Stimulated activated CD8-positive, alpha-beta memory T cell treated with anti-CD3 and anti-CD28 coated beads, Interleukin-2, amount 100 ng/mL, for 48 hours (primary cell): Measurements from ENCODE around the gene FGGY.
"Not testable (repeated sequence)": the region's sequence is repeated elsewhere in the genome, so short reads cannot be mapped to it uniquely, and the experiment has no call there.

Source experiments
- DNase-seq, 2 donors: peaks; one replicate each; pipeline ENCODE4 v3.0.0-alpha.2; 2020; ENCODE audit warnings: low read depth in 2 of 2

FGGY gene

DNA sequence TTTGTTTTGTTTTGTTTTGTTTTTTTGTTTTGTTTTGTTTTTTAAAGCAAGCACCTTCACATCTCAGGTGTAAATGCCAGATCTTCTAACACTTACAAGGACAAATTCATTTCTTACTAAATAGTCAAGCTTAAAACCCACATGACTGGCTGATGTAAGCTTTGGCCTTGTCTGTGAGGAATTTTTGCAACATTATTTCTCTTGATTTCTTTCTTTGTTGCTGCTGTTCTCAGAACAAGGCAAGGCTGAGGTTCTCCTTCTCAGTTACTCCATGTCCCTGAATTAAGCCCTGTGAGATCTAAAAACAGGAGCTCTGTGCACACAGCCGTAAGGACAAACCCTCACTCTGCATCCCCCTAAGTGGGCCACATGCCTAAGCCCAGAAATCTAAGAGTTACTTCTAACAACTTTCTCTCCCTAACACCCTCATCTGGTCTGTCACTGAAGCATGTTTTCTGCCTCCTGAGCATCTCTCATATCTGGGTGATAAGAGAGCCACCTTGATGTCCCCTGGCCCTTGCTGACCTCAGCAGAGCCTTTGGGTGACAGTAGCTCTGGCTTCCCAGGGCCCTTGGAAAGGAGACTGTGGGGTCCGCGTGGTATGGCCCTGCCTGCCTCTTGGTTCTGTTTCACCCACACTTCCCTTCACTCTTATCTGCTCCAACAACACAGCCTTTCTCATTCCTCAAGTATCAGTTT lies 436.7 kb downstream of the FGGY start:
- DNase-seq, result no peak

DNA sequence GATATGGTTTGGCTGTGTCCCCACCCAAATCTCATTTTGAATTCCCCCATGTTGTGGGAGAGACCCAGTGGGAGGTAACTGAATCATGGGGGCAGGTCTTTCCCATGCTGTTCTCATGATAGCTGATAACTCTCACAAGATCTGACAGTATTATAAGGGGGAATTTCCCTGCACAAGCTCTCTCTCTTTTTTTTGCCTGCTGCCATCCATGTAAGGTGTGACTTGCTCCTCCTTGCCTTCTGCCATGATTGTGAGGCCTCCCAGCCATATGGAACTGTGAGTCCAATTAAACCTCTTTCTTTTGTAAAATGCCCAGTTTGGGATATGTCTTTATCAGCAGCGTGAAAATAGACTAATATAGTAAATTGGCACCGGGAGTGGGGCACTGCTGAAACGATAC lies 439.0 kb downstream of the FGGY start:
- DNase-seq, result not testable (repeated sequence)

DNA sequence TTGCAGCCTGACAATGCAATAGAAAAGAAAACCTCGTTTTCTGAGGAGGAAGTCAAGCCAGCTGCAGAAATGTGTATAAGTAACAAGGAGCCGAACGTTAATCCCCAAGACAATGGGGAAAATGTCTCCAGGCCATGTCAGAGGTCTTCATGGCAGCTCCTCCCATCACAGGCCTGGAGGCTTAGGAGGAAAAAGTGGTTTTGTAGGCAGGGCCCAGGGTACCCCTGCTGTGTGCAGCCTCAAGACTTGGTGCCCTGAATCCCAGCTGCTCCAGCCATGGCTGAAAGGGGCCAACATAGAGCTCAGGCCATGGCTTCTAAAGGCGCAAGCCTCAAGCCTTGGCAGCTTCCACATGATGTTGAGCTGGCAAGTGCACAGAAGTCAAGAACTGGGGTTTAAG lies 439.9 kb downstream of the FGGY start:
- DNase-seq, result no peak

DNA sequence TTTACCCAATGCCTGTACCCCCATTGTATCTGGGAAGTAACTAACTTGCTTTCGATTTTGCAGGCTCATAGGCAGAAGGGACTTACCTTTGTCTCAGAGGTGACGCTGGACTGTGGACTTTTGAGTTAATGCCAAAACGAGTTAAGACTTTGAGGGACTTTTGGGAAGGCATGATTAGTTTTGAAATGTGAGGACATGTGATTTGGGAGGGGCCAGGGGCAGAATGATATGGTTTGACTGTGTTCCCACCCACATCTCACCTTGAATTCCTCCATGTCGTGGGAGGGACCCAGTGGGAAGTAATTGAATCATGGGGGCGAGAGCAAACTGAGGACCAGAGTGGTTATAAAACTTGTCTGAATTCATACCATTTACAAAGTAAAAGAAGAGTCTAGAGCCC lies 440.7 kb downstream of the FGGY start:
- no peak for DNase-seq

DNA sequence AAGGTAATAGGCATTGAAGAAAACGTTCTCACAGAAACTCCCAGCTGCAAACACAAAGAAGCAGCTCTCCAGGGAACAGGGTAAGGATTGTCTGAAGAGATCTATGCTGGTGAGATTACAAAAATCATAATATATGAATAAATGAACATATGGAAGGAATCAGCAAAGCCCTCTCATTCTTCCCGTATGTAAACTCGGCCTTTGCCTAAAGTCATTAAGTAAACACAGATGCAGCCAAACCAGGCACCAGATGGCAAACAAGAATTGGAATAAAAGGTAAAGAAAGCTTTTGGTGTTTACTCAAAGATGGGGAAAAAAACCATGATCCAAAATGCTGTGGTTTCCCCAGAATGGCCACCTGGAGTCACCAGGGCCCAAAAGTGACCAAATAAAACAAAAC lies 441.3 kb downstream of the FGGY start:
- no peak for DNase-seq

DNA sequence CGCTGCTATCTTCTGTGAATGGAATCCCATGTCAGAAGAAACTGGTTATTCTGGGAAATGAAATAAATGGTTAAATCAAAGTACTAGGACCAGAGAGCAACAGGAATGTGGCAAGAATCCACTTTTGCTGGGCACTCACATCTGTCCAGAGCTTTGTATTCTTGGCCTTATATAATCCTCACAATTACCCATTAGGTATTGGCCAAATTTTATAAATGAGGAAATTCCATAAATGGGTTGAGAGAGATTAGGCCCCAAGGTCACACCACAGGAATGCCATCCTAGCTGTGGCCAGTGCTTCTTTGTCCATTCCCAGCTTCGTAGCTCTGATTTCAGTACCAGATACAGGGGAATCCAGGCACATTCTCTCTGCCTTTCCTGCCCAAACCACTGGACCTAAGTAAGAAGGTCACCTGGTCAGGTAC lies 441.7 kb downstream of the FGGY start:
- DNase-seq, result no peak

DNA sequence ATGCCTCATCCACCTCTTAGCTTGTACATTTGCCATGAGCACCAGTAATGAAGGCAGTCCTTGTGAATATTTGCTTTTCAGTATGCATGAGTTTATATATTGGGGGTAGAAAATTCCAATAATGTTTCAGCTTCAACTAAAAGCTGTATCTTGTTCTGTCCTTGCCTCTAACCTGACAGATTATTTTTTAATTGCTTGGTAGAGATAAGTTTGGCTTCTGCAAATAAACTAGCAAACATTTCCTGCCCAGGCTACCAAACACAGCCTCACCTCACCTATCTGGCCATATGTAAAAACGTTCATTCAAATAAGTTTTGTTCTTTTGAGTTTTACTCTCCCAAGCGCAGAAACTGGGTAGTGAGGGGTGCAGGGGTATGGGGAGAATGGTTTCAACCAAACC lies 442.2 kb downstream of the FGGY start:
- DNase-seq, result no peak

DNA sequence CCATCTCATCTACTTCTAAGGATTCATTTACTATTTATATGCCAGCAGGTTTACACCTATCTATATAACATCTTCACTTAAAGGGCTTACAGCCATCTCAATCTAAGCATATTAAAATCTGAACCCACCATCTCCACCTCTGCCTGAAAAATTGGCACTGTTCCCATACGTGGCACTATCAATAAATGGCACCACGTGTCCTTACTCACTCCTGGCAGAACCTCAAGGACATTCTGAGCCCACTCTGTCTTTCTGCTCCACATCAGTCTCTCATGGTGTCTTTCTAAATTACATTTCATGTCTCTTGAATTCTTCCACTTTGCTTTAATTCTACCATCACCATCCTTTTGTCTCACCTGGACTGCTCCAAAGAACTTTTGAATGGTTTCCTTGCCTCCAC lies 445.6 kb downstream of the FGGY start:
- DNase-seq, result no peak

DNA sequence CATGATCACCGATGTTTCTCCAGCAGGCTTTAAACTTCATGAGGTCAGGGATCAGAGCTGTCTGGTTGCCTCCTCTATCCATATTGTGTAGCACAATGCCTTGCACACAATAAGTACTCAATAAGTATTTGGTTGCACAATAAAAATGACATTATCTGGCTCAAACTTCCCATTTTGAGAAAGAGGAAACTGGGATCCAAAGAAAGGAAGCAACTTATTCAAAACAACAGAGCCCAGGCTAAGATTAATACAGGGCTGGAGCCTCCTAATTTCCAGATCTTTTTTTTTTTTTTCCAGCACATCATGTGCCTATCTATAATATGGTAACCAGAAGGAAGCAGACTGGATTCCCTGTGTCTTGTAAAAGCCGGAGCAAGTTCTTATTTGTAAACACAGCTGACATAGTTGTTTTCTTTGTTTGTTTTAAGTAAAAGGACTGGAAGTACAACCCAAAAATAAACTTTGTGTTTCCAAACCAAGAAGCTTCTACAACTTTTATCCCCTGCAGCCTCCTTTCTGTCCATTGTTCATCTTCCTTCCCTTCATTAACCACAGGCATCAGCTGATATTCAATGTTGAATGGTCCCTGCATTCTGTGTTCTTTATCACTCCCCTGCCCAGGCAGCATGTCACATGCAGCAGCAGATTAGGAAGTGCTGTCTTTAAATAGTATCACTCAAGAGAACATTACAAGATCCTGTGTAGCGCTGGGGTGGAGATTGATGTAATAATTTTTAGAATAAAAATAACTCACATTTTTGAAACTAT lies 446.6 kb downstream of the FGGY start:
- DNase-seq, result no peak

DNA sequence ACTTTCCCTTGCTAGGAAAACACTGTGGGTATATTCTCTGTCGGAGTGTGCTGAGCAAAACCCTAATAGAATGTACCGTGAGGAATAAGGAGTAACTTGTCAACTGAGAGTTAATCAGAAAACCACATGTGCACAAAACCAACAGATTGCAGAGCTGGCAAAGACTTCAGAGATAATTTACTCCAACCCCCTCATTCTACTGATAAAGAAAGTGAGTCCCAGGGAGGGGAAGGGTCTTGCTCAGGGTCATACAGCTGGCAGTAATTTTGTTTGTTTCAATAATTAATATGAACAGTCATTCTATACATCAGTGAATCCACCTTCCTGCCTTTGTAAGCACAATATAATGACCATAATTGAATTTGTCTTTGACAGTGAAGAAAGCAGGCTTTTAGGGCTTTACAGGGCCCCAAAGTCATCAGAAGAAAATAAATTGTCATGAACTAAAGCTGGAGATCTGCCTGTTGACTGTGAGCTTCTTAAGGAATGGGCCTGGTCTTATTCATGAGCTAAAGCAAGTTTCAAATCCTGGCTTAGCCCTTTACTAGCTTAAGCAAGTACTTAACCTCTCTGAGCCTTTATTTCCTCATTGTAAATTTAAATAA lies 450.6 kb downstream of the FGGY start:
- no peak for DNase-seq

DNA sequence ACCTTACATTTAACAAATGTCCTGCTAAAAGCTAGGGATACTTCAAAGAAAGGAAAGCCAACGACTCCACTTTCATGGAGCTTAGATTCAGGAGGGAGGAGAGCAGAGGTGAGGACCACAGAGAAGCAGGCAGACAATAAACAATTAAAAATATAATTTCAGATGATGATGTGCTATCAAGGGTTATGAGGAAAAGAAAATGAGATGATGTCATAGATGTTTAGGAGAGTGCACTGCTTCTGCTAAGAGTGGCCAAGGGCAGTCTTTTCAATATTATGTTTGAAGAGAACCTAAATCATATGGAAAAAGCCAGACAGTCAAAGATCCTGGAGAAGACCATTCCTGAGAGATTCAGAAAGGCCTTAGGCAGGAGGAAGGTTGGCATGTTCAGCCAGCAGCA lies 451.2 kb downstream of the FGGY start:
- DNase-seq, result no peak

DNA sequence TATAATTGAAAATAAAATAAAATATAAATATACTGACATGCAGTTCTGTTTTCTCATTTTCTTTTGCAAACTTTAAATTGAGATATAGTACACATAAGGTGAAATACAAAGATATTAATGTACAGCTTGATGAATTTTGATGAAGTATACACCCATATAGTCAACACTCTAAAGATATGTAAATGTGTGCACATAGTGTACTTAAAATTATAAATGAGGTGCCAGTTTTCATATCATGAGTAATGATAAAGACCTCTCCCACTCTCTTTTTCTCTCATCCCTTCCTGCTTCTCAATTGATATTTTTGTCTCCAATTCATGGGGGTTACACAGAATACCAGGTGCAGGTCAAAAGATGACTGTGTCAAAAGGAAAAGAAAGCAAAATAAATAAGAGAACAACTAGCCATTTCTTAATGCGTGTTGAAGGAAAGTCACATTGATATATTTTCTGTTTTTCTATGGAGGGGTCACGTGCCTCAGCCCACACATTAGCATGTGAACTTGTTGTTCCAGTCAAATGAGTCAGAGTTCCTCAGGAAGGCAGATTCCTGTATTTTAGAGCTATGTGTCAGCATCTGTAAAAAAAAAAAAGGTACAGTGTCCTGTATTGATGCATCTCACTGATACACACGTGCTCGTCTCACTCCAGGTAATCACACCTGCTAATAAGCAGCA lies 453.6 kb downstream of the FGGY start:
- no peak for DNase-seq

DNA sequence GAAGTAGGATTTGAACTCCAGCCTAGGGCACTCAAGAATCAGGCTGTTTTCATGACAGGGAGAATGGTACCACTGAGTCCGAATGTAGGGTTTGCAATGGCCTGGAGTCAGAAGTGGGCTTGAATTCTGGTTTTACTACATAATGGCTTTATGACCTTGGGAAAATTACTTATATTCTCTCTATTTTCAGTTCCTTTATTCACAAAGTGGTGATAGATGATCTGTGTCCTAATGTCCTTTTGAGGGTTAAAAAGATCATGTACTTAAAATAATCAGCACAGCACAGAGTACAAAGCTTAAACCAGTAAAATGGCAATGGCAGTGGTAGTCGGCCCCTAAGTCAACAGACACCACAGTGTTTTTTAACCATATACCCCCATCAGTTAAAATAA lies 454.1 kb downstream of the FGGY start:
- DNase-seq, result no peak

DNA sequence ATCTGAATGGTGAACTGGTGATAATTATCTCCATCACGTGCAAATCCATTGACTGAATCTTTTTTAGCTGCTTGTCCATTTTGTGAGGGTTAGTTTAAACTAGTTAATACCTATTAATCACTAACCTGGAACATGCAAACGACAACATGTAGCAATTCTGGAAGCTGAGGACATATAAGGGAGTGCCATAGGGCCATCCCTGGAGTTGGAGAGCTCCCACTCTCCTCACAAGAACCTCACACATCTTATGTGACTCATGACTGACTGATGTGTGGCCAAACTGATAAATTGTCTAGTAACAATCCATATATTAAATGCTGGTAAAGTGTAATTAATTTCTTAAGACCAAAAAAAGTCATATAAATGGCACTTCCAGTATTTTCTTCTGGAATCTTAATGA lies 454.9 kb downstream of the FGGY start:
- DNase-seq, result no peak

DNA sequence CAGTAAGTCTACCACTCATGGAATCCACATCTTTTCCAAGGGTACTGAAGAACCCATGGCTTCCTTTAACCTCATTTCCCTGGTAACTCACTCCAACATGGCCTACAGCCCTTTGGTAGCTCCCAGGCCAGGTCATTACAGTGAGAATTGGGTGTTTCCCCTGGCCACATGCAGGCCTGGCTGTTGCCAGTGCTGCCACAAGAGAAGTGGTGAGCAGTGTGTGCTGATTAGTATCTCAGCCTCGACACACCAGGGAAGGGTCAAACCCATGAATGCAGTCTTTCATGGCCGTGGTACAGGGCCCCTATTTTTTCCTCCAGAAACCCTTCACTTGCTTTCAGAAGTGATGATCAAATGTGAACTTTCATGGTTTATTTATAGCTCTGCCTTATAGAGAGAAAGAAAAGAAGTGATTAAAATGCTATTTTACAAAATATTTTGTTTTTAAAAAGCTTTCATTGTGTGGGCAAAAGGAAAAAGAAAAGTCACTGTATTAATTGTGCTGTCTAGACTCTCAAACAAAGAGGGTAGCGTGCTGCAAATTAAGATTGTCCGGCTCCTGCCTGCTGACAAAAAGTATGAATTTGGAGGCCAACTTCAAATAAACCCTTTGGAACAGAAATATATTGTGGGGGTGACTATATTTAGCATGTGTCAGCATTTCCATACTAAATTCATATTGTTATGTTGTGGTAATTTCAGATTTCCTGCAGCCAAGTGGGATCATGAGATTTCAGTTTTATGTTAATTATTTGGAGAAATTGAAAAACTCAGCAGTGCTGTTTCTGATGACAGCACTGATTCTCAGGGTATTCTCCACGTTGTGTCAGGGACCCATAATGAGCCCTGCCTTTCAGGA lies 455.9 kb downstream of the FGGY start:
- no peak for DNase-seq

DNA sequence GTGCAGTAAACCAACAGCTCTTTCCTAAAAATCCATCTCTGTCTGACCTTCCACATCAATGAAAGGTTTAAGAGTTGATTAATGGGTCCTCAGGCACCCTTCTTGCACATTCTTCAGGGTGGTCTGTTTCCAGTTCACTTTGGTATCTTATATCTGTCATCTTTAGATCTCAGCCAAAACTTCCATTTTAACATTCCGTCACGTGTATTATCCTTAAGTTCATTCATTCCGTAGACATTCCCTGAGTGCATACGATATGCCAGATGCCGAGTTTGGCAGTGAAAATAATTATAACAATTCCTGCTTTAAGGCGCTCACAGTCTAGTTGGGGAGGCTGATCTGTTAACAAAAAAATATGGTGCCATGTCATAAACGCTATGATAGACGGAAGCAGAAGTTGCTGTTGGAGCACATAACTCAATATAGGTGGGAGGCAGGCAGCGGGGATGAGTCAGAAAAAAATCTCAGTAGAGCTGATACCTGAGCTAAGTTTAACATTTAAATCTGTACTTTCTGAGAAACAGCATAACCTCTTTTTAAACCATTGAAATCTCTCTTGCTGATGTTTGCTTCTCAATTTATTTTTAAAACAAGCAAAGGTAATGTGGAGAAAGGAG lies 458.3 kb downstream of the FGGY start:
- DNase-seq, result no peak

DNA sequence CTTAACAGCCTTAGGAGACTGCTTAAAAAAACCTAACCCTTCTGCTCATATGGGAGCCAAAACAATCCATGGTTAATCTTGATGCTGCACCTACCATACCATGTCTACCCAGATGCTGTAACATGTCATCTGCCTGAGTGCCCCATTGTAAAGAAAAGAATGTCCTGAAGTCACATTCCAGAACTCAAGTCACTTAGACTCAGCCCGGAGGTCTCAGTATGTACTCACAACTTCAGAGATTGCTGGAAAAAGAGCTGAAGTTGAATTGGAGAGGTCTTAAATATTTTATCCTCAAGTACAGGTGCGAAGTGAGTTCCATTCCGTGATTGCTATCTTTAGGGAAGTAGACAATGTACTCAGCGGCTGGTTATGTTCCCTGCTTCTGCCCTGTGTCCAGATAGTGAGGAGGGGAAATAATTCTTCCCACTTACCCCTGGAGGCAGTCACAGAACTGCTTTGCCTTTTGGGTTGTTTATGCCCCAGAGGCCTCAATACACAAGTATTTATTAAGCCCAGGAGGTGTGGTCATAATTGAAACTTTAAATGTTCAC lies 460.4 kb downstream of the FGGY start:
- DNase-seq, result no peak

DNA sequence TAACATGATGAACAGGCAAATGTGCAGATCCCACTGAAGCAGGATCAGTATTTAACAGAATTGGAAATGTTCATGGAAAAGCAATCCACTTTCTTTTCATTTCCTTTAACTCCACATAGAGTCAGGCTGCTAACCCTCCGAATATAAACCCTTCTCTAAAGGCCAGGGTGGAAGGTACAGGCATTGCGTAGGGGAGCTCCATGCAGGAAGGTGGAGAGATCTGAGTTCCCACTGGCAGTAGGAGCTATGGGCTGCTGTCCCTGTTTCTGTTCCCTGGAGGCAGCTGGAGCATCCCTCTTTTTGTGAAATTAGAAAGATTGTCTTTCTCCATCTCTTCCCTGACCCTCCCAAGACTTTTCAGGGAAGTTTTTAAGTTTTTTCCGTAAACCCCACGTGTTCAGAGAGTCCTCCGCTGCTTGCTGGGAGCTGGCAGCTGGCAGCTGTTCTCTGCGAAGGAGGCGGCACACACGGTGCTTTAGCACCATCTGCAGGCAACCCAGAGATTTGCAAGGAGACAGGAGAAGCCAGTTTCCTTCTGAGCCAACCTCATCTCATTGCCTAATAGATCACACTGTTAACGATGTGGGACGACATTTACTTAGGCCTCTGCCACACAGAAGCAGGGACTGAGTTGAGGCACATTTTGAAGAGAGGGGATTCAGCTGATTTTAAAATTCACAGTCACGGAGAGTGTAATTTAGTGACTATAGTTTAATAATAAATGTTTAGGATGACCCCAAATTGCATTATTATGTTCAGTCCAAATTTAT lies 462.4 kb downstream of the FGGY start:
- DNase-seq, result peak; percentile 38 to 41

DNA sequence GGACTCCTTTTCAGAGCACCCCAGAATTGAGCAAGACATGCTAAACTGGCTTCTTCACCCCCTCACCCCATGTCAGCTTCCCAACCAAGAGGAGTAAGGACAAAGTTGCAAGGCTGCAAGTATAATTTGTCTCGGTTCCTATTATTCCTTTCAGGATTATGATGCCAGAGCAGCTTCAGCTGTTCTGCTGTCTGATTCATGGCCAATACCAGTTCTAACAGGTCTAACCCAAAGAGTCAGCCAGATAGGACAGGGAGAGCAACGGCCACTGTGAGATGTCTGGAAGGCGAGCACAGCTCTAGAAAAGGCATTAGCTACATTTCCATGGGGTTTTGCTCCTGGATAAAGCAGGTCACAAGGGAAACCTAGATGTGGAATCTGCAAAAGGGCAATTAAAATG lies 464.5 kb downstream of the FGGY start:
- DNase-seq, result no peak

DNA sequence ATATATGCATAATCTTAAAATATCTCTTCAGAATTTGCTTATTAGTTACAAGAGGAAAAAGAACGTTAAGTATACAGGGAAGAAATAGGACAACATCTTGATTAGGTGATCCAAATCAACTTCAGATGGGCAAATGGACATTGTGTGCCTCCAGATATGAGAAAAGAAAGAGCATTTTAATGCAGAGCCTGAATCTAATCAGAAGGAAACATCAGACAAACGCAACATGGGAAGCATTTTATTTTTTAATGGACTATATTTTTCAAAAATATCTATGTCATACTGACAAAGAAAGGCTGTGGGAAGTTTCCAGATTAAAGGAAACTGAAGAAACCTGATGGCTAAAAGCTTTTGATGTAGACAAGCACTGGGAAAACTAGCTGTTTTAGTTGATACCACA lies 466.5 kb downstream of the FGGY start:
- DNase-seq, result no peak
